Daoy (cell line): ENCODE data around the gene PRKAG3. TPM values are rescaled to one million over a fixed set of nuclear protein-coding genes. Genes with fewer than 3 reads are reported as not detected.

ENCODE experiments used
- DNase-seq: peaks from one replicate; pipeline ENCODE4 v3.0.0-alpha.2; 2015; ENCODE audit warnings: low read depth
- total RNA-seq: library from RNA; depleted of rRNA; stranded (reverse); fragments of >200 nt; shearing (Covaris generic); gene quantifications from 2 replicates; pipeline ENCODE4 v1.2.3, GENCODE V29; 2014

PRKAG3 gene
- total RNA-seq, 1 experiment from 2014 or later = not detected

DNA sequence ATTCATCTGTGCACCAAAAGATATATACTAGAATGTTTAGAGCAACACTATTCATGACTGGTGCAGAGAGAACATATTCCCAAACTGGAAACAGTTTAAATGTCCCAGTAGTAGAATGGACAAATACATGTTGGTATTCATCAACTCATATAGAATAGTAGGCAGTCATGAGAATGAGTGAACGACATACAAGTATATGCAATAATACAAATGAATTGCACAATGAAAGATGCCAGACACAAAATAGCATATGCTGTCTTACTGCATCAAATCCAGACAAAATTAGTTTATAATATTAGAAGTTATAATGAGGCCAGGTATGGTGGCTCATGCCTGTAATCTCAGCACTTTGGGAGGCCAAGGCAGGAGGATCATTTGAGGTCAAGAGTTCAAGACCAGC is 8.3 kb upstream of the PRKAG3 start:
- DNase-seq = no peak

GRCh38 chr2:218839430-218839829 is 7.8 kb upstream of the PRKAG3 start:
- DNase-seq = no peak

DNA sequence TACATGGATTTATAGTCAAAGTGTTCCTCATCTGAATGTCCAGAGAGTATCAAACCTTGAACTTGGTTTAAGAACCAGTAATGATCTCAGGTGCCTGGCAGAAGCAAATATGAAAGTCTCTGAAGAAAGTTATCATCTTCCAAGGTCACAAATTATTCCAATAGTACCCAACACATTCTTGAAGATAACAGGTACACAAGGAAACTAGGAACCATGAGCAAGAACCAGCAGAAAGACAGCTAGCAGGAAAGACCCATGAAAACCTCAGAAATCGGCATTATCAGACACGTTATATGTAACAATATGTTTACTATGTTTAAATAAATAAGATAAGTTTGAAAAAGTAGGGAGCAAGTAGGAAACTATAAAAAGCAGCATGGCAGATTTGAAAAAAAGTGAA is 5.9 kb upstream of the PRKAG3 start:
- DNase-seq = no peak

- no peak for DNase-seq
Measured at GRCh38 chr2:218834685-218835084, 3.1 kb upstream of the PRKAG3 start.

DNA sequence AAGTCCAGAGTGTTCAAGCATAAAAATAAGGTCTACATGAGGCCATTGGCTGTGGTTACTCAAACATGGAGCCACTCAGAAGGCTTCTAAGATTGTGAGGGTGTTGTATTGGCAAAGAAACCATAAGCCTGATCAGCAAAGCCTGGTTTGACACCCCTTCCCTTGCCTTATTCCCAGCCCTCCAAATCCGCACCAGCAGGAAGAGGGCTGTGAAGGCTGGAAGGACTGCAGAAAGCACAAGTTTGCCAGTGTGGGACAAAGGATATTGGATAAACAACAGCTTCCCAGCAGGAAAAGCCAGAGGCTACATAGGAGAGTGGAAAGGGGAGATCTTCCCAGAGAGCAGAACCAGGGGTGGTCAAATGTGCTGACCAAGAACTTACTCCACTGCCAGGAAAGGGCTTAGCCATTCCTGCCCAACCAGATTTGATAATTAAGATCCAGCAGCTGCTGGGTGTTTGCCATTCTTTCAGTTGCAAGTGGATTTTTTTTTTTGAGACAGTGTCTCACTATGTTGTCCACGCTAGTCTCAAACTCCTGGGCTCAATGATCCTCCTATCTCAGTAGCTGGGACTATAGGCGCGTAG is 1.5 kb upstream of the PRKAG3 start:
- no peak for DNase-seq

DNA sequence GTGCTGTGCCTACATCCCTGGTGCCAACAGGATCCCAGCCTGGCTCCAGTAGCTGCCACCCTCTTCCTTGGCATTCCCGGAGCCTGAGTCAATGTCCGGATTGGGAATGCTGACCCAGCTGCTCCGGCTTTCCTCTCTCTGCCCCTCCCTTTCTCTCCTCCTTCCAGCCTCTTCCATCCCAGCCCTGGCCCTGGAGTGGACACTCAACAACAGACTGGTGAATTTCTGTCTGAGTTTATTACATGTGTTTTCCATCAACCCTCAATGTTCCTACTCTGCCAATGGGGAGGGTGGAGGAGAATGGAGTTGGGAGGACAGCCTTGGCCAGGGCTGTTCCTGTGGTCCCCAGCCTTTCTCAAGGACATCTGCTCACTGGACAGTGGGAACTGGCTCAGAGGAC is 917 bp upstream of the PRKAG3 start:
- peak; percentile 52 for DNase-seq

GRCh38 chr2:218832081-218832480 is 478 bp upstream of the PRKAG3 start:
- DNase-seq = no peak

GRCh38 chr2:218830526-218831306 is 887 bp downstream of the PRKAG3 start:
- DNase-seq = no peak

DNA sequence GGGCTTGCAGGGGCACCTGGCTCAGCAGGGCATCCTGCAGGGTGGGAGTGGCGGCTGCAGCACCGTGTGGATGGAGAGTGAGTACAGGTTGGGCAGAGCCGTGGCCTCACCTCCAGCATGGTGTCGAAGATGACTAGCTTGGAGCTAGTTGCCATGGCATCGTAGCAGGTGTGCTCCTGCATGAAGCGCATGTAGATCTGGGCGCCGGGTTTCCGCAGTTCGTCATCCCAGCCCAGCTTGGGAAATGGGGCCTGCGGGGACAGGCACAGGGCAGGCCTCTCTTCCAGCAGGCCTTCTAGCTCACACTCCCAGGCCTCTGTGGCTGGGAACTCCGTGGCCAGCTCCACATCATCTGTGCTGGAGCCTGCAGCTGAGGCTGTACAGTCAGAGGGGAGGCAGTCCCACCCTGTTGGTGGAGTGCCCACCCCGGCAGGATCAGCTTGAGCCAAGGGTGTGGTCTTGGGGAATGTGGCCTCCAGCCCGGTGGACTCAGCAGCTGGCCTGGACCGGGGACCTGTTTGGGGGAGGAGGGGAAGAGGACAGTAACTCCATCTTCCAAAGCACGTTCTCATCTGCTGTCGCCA is 1.6 kb downstream of the PRKAG3 start:
- DNase-seq = no peak

DNA sequence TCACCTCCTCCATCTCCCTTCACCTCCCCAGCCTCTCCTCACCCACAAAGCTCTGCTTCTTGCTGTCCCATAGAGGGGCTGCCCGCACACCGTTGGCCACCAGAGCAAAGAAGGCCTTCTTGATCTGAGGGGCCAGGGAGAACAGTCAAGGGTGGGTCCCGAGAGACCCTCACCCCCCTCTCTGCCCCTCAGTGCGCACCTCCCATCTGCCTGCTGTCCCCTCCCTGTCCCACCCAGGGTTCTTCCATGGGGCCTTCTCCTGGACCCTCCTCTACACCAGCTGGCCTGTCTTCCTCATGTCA is 3.2 kb downstream of the PRKAG3 start:
- no peak for DNase-seq

DNA sequence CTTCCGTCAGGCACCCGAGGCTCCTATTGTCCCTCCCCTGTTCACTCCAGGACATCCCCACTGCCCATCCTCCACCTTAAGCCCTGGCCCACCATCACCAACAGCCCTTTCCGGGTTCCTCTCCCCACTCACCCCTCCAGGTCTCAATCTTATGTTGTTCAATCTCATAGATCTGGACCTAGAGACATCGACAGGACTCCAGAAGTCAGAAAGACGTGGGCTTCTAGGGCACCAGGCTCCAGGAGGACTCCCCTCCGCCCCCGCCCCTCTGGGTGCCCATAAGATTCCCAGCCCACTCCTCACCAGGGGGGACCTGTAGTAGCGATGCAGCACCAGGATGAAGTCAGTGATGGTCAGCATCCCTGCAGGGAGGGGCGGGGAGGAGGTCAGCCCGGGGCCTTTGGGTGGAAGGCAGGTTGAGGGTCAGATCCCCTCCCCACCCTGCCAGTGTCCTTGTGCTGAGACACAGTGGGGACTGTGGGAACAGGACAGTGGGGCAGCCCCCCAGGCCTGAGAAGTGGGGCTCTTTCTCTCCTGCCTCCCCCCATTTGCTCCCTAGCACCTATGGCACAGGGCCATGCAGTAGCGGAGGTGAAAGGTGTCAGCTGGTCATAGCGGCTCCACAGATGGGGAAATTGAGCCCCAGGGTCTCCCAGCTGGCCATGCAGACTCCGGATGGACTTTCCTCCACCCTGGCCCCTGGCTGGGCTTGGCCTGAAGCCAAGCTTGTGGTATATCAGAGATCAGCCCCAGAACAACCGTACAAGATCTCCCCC is 3.7 kb downstream of the PRKAG3 start:
- no peak for DNase-seq

GRCh38 chr2:218826791-218827190 is 4.8 kb downstream of the PRKAG3 start:
- DNase-seq = no peak

DNA sequence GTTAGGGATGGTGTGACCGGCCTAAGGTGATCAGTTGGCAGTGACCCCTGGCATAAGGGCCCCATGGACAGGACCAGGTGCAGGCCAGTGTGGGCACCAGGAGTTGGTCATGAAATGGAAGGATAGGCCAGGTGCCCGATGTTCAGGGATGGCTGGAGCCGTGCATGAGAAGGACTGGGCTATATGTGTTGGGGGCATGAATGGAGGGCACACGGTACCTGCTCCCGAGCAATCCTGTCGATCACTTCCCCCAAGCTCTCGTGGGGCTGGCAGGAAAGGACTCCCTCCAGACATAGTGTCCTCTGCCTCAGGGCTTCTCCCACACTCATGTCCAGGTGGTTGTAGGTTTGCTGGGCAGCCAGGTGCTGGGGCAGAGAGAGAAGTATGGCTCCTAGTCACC is 7.6 kb downstream of the PRKAG3 start:
- no peak for DNase-seq

DNA sequence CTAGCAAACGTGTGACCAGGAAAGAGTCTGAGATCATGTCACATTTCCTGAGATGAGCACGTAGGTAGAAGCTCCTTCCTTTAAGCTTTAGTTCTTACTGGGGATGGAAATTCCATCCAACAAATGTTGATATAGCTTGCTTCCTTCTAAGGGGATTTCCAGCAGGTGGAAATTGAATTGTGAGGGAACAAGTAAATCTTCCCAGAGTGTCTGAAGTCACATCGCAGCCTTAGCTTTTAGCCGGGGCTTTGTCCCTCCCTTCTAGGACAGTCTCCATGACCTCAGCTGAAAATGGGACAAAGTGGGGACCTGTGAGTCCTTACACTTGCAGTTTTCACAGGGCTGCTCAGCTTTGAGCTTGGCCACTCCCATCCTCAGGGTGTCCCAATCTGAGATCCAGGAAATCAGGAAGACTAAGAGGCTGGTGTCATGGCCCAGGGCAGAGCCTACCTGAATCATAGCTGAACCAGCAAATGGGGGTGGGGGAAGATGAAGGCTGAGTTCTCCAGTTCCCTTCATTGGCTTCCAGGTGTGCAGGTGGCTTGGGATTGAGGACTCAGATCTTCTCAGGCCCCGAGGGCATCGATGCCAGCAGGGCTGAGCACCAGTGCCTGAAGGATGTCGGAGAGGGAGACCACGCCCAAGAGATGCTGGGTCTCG is 8.3 kb downstream of the PRKAG3 start:
- no peak for DNase-seq

GRCh38 chr2:218822622-218823021 is 9.0 kb downstream of the PRKAG3 start:
- no peak for DNase-seq

DNA sequence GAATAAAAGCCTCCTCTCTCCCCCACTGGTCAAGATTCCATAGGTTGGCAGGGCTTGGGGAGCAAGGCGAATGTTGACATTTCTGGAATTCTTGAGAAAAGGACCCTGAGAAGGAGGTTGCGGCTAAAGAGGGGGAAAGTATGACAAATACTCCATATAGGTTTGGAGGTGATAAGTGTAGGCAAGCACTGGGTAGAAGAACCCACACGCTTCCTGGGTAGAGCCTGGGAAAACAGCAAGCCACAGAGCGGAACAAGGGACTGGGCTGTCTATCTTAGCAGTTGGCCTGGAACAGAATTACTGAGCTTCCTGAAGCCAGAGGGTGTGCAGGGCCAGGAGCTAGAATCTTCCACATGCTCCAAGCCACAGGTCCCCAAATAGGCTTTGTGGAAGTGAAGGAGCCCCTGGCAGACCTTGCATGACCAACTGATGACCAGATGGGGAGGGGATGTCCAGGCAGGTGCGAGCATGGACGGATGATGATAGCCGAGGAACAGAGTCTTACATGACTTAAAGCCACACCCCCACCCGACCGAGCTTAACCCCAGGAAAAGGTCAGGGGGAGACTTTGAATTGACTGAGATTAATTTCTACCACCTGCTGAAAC is 9.9 kb downstream of the PRKAG3 start:
- DNase-seq = no peak

GRCh38 chr2:218820746-218821369 is 10.7 kb downstream of the PRKAG3 start:
- no peak for DNase-seq

GRCh38 chr2:218819093-218819492 is 12.5 kb downstream of the PRKAG3 start:
- no peak for DNase-seq

DNA sequence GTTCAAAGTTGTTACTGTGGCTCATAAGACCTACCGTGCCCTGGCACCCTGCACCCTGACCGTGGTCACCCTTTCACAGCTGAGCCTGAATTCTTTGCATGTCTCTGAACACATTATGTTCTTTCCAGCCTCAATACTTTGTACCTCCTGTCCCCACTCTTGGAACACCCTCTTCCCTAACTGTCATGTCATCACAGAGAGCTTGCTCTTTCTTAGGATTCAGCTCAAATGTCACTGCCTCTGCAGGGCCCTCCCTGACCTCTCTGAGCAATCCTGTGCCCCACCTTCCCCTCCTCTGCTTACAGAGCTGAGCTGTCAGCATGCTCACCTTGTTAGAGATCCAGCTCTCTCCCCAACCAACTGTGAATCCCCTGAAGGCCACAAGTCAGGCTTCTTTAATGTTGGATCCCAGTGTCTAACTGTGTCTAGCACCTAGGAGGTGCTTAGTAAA is 15.0 kb downstream of the PRKAG3 start:
- DNase-seq = no peak

DNA sequence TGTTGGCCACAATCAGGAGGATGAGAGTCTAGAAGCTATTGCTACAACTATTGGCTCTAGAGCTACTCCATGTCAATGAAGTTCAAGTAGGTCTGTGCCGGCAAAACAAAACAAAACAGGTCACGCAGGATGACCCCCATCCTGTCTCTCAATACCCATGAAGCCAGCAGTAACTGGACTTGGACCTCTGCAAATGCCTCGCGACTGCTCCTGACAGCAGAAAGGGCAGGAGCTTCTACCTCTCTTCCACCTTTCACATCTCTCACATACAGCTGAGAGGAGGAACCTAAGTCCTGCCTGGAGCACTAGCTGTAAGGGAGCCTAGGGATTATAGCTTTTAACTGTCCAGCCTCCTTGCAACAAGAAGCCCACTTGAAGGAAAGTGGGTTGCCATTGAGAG is 16.0 kb downstream of the PRKAG3 start:
- no peak for DNase-seq

- DNase-seq = no peak
Measured at GRCh38 chr2:218815244-218815637, 16.4 kb downstream of the PRKAG3 start.
